HG02938 (cell line): ENCODE data around the gene CDH23.

Source experiments
- ATAC-seq: cut with Tn5 transposase; IDR thresholded peaks from one replicate; pipeline ENCODE4 v1.9.1; 2021; ENCODE audit warnings: mild to moderate bottlenecking, moderate library complexity; ENCODE audit not compliant: unreplicated experiment

Gene CDH23

GRCh38 chr10:71778071-71778825, 381.5 kb downstream of the CDH23 start:
- no peak for ATAC-seq

DNA sequence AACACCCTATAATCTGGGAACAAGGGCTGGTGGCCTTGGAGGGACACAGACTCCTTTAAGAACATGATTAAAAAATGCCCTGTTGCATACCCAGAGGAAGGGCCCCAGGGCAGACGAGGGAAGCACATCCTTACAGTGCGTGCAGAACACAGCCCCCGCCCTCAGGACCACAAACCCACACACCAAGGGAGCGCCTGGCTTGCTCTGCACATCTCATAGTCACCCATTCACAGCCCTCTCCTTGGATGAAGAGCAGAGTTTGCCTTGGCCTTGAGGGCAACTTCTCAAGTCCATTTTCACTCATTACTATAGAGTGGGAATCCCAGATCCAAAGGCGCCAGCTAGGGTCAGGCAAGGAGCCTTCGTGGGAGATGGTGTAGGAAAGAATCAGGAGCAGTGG, 382.9 kb downstream of the CDH23 start:
- ATAC-seq = no peak

GRCh38 chr10:71780156-71780555, 383.4 kb downstream of the CDH23 start:
- no peak for ATAC-seq

DNA sequence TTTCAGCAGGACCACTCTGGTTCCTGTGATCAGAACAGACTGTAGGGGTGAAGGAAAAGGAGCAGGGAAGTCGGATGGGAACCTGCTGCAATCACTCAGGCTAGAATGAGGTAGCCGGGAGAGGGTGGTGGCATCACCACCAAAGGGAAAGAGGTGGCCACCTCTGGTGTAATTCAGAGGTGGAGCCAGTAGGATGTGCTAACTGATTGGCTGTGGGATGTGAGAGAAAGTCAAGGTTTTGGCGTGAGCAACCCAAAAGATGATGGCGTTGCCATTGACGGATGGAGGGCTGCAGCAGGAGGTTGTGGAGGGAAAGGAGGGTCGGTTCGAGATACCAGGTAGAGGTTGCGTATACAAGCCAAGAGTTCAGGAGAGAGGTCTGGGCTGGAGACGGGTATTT, 384.0 kb downstream of the CDH23 start:
- ATAC-seq = no peak

- ATAC-seq = no peak
Measured at GRCh38 chr10:71782221-71782916, 385.6 kb downstream of the CDH23 start.

GRCh38 chr10:71782917-71783490, 386.3 kb downstream of the CDH23 start:
- ATAC-seq = no peak

GRCh38 chr10:71783917-71784678, 387.4 kb downstream of the CDH23 start:
- ATAC-seq = no peak

GRCh38 chr10:71784679-71785272, 388.1 kb downstream of the CDH23 start:
- ATAC-seq = no peak

GRCh38 chr10:71788954-71789353, 392.2 kb downstream of the CDH23 start:
- ATAC-seq = no peak

DNA sequence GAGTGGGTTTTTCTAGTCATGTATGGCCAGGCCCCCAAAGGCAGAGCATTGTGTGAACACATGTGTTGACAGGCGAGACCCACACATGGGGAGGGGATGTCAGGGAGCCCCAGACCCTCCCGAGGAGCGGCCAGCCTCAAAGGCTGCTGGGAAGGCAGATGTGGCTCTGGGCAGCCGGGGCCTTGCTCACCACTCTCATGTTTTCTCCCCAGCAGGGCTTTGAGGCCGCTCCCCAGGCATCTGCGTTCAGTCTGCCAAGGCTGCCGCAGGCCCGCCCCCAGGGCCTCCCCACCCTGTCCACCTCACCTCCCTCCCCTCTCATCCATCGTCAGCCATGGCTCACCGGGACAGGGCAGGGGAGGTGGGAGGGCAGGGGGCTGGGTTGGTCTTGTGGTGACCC, 393.2 kb downstream of the CDH23 start:
- no peak for ATAC-seq

DNA sequence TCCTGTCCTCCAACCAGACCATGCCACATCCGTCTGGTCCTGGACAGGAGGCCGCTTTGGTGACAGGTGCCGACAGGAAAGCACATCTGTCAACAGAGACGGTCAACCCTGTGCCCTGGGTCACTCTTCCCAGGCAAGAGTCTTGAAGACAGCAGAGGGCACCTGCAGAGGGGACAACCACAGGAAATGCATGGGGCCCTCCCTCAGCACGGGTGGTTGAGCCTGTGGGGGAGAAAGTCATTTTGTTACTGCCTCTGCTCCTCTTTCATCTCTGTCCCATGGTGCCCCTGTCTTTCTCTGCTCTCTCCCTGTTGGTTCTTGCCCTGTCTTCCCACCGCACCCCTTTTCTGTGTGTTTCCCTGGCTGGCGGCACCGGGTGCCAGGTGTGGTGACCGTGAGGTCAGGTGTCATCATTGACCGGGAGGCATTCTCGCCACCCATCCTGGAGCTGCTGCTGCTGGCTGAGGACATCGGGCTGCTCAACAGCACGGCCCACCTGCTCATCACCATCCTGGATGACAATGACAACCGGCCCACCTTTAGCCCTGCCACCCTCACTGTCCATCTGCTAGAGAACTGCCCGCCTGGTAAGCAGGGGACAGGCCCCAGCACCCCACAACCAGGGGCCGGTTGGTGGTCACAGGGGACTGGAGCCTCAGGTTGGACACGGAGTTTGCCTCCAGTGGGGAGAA, 394.2 kb downstream of the CDH23 start:
- ATAC-seq = no peak

- no peak for ATAC-seq
Measured at GRCh38 chr10:71795248-71795647, 398.5 kb downstream of the CDH23 start.

- ATAC-seq = no peak
Measured at GRCh38 chr10:71796749-71797405, 400.2 kb downstream of the CDH23 start.

DNA sequence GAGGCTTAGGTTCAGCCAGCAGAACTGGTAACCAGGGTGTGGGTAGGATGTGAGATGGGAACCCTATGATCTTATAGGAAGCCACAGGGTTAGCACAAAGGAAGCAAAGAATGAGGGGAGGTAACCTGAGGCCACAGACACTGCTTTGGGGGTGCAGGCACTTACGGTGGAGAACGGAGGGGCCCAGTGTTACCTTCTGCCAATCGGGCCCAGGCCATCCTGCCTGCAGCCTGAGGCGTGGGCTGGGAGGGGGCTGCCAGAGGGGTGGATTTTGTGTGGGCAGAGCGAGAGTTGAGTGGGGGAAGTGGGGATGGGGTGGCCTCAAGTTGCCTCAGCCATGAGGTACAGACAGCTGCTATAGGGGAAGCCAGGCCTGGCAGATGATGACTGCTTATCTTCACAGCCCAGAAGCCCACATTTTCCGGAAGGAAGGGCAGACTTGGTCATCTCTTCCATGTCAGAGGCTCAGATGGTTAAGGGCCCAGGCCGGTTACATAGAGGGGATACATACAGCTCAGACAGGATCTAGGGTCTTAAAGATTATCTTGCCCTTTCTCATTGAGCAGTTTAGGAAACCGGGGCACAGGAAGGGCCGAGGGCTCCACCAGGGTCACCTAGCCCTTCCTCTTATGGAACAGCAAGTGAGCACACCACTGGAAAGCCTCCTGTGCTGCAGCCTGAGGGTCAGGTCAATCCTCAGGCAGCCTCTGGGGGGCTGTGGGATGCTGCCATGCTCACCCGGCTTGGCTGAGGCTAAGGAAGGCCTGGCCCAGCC, 401.0 kb downstream of the CDH23 start:
- ATAC-seq = no peak

DNA sequence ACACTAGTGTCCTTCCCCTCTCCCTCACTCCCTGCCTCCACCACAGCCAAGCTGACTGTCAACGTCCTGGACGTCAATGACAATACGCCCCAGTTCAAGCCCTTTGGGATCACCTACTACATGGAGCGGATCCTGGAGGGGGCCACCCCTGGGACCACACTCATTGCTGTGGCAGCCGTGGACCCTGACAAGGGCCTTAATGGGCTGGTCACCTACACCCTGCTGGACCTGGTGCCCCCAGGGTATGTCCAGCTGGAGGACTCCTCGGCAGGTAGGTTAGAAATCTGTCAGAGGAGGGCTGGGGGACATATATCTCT, 401.5 kb downstream of the CDH23 start:
- ATAC-seq = no peak

- ATAC-seq = no peak
Measured at GRCh38 chr10:71799112-71799511, 402.4 kb downstream of the CDH23 start.

- ATAC-seq = no peak
Measured at GRCh38 chr10:71799608-71800453, 403.1 kb downstream of the CDH23 start.

- ATAC-seq = peak; percentile 86
Measured at GRCh38 chr10:71801361-71801760, 404.6 kb downstream of the CDH23 start.
